ENCODE results near the gene RSL1D1.

Gene RSL1D1

GRCh38 chr16:11851294-11852091 is at the start of gene RSL1D1:
TSS of gene RSL1D1 (minus strand) at chr16:11851542. CDS start at chr16:11851512, 30 bp downstream.
- peak; percentile 81 for DNase-seq (ENCODE audit: low read depth)

- no peak for DNase-seq (ENCODE audit: low read depth)
Observed at GRCh38 chr16:11901091-11901490, 49.7 kb upstream of the RSL1D1 start.

GRCh38 chr16:11896486-11897176 is 45.3 kb upstream of the RSL1D1 start:
- no peak for DNase-seq (ENCODE audit: low read depth)

GRCh38 chr16:11893571-11893970 is 42.2 kb upstream of the RSL1D1 start:
- no peak for DNase-seq (ENCODE audit: low read depth)

- no peak for DNase-seq (ENCODE audit: low read depth)
Observed at GRCh38 chr16:11892761-11893160, 41.4 kb upstream of the RSL1D1 start.

- DNase-seq (ENCODE audit: low read depth): no peak
Observed at GRCh38 chr16:11890231-11890965, 39.1 kb upstream of the RSL1D1 start.

GRCh38 chr16:11886881-11887280 is 35.5 kb upstream of the RSL1D1 start:
- no peak for DNase-seq (ENCODE audit: low read depth)

- DNase-seq (ENCODE audit: low read depth): no peak
Observed at GRCh38 chr16:11884035-11884434, 32.7 kb upstream of the RSL1D1 start.

- DNase-seq (ENCODE audit: low read depth): no peak
Observed at GRCh38 chr16:11880007-11880406, 28.7 kb upstream of the RSL1D1 start.

GRCh38 chr16:11877374-11877773 is 26.0 kb upstream of the RSL1D1 start:
- no peak for DNase-seq (ENCODE audit: low read depth)

- DNase-seq (ENCODE audit: low read depth): no peak
Observed at GRCh38 chr16:11876306-11876705, 25.0 kb upstream of the RSL1D1 start.

- no peak for DNase-seq (ENCODE audit: low read depth)
Observed at GRCh38 chr16:11875721-11876120, 24.4 kb upstream of the RSL1D1 start.

- DNase-seq (ENCODE audit: low read depth): no peak
Observed at GRCh38 chr16:11871193-11871592, 19.9 kb upstream of the RSL1D1 start.

- DNase-seq (ENCODE audit: low read depth): no peak
Observed at GRCh38 chr16:11870399-11870798, 19.1 kb upstream of the RSL1D1 start.

- no peak for DNase-seq (ENCODE audit: low read depth)
Observed at GRCh38 chr16:11869353-11870228, 18.2 kb upstream of the RSL1D1 start.

GRCh38 chr16:11868412-11868980 is 17.2 kb upstream of the RSL1D1 start:
- DNase-seq (ENCODE audit: low read depth): no peak

- DNase-seq (ENCODE audit: low read depth): no peak
Observed at GRCh38 chr16:11862489-11862888, 11.1 kb upstream of the RSL1D1 start.

- no peak for DNase-seq (ENCODE audit: low read depth)
Observed at GRCh38 chr16:11857161-11857560, 5.8 kb upstream of the RSL1D1 start.

- no peak for DNase-seq (ENCODE audit: low read depth)
Observed at GRCh38 chr16:11852092-11852809, 909 bp upstream of the RSL1D1 start.

GRCh38 chr16:11848842-11849241 is 2.5 kb downstream of the RSL1D1 start:
- no peak for DNase-seq (ENCODE audit: low read depth)

GRCh38 chr16:11844499-11844898 is 6.8 kb downstream of the RSL1D1 start:
- DNase-seq (ENCODE audit: low read depth): no peak

Data from stimulated activated CD8-positive, alpha-beta memory T cell treated with anti-CD3 and anti-CD28 coated beads, Interleukin-7, amount 100 ng/mL, for 24 hours (primary cell).